Heart left ventricle (tissue), 13 donors: ENCODE data around the gene SNRPD3.

ENCODE experiments used
- POLR2A ChIP-seq, 2 donors: fragments of 450-650 bp; IDR thresholded peaks; one replicate each; pipeline ENCODE4 v1.6.1; 2017; ENCODE audit warnings: antibody characterized with exemption in 2 of 2, mild to moderate bottlenecking in 2 of 2, moderate library complexity in 2 of 2
- TF ChIP-seq, protein P1 (sequence below), 12 donors: fragments of 200-600 bp; sonication (generic) in 4 of 12; IDR thresholded peaks; one replicate each; pipeline versions ENCODE4 v1.5.0 to v1.8.0; 2018 to 2022; ENCODE audit warnings: antibody characterized with exemption in 12 of 12, mild to moderate bottlenecking in 5 of 12
- donor health status: ischemic (EF 13 %, LVEDD 7.1; RV severe dilation, severe dysfunction).
- donor health status: DM: no; HTN: yes; CAD: no.
- donor health status: DM: no; HTN: no; CAD: no.
- donor health status: ischemic (EF 25% LVEDD 6.9; RV normal size, moderate dysfunction).
- donor health status: ischemic (EF 25% LVEDD 5.7; RV mildly dilated, moderate dysfunction).
- donor health status: ischemic (EF 35%, LVEDD 5.7; RV mildly dilated, moderate dysfunction).
- donor health status: nonischemic (EF 11% LVEDD 7.7; RV severe dilation, severe dysfunction).
- donor health status: DM: yes; HTN: yes; CAD: no.
- donor health status: PGD.
- donor health status: ischemic (EF 29% LVEDD 5.4; RV normal size, mild dysfunction).
- donor health status: nonischemic (EF 23%, LVEDD 6.1; RV moderate dilation, normal function).

DNA sequence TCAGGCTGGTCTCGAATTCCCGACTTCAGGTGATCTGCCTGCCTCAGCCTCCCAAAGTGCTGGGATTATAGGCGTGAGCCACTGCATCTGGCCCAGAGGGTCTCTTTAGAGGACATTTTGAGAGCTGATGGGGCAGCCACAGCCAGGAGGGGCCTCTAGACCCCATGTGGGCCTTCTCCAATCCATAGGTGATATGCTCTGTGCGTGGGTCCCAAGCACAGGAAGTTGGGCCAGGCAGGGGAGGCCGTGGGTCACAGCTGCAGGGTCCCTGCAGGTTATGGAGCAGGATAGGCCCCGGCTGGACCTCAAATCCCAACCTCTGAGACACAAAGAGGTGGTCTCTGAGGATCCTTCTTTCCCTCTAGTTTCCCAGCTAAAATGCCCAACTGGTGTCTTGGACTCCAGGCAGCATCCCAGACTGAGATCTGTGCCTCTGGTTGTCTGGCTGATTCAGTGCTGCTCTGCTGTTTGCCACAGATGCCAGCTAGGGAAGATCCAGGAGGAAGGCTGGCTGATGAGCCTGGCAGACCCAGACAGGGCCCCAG lies 35.6 kb downstream of the SNRPD3 start:
- TF ChIP-seq POLR2A (IDR thresholded peaks at IDR 0.05), result no peak
- TF ChIP-seq, protein P1, sequence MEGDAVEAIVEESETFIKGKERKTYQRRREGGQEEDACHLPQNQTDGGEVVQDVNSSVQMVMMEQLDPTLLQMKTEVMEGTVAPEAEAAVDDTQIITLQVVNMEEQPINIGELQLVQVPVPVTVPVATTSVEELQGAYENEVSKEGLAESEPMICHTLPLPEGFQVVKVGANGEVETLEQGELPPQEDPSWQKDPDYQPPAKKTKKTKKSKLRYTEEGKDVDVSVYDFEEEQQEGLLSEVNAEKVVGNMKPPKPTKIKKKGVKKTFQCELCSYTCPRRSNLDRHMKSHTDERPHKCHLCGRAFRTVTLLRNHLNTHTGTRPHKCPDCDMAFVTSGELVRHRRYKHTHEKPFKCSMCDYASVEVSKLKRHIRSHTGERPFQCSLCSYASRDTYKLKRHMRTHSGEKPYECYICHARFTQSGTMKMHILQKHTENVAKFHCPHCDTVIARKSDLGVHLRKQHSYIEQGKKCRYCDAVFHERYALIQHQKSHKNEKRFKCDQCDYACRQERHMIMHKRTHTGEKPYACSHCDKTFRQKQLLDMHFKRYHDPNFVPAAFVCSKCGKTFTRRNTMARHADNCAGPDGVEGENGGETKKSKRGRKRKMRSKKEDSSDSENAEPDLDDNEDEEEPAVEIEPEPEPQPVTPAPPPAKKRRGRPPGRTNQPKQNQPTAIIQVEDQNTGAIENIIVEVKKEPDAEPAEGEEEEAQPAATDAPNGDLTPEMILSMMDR (IDR thresholded peaks at IDR 0.05), result no peak
